Liver (tissue), 9 donors: Measurements from ENCODE around the gene RNF182. TPM values are rescaled to one million over a fixed set of nuclear protein-coding genes. Genes with fewer than 3 reads are reported as not detected.

Source experiments
- DNase-seq: peaks from one replicate; pipeline ENCODE4 v3.0.0-alpha.2; 2017; ENCODE audit warnings: low spot score
- H3K27ac ChIP-seq, 2 donors: one replicate each; pipeline ENCODE4 v1.7.0; 2013; ENCODE audit warnings: inconsistent platforms in 2 of 2, low read length in 2 of 2, control low read depth in 1 of 2, low read depth in 1 of 2, mild to moderate bottlenecking in 1 of 2
- H3K27me3 ChIP-seq, 4 donors: one replicate each; pipeline versions ENCODE4 v1.6.1 to v1.7.0; 2013; ENCODE audit warnings: low read length in 3 of 4, inconsistent platforms in 1 of 4, mild to moderate bottlenecking in 1 of 4, moderate library complexity in 1 of 4; ENCODE audit not compliant: control insufficient read depth in 4 of 4, insufficient read depth in 4 of 4
- H3K36me3 ChIP-seq, 4 donors: one replicate each; pipeline versions ENCODE4 v1.6.1 to v1.7.0; 2013; ENCODE audit warnings: low read length in 3 of 4, mild to moderate bottlenecking in 3 of 4, low read depth in 1 of 4, moderate library complexity in 1 of 4; ENCODE audit not compliant: control insufficient read depth in 4 of 4, insufficient read depth in 3 of 4
- H3K4me1 ChIP-seq, 4 donors: one replicate each; pipeline versions ENCODE4 v1.6.1 to v1.7.0; 2013; ENCODE audit warnings: low read length in 3 of 4, mild to moderate bottlenecking in 3 of 4, moderate library complexity in 1 of 4; ENCODE audit not compliant: control insufficient read depth in 4 of 4, insufficient read depth in 4 of 4
- H3K4me3 ChIP-seq, 3 donors: one replicate each; pipeline versions ENCODE4 v1.6.1 to v1.7.0; 2013; ENCODE audit warnings: low read length in 3 of 3, control low read depth in 1 of 3, low read depth in 1 of 3, mild to moderate bottlenecking in 1 of 3
- H3K9ac ChIP-seq, 2 donors: one replicate each; pipeline ENCODE4 v1.7.0; 2013; ENCODE audit warnings: low read length in 2 of 2, mild to moderate bottlenecking in 2 of 2, moderate library complexity in 2 of 2, control low read depth in 1 of 2, low read depth in 1 of 2
- H3K9me3 ChIP-seq, 4 donors: one replicate each; pipeline versions ENCODE4 v1.6.1 to v1.7.0; 2013; ENCODE audit warnings: low read length in 3 of 4; ENCODE audit not compliant: control insufficient read depth in 4 of 4
- ATF3 ChIP-seq: IDR thresholded peaks from 2 replicates; pipeline ENCODE4 v1.6.1; 2016; ENCODE audit warnings: antibody characterized with exemption
- CTCF ChIP-seq: fragments of 150-350 bp; IDR thresholded peaks from 2 replicates; pipeline ENCODE4 v1.5.1; 2017; ENCODE audit warnings: improper control_type of control experiment, low read depth, low read length; ENCODE audit not compliant: missing input control
- EGR1 ChIP-seq, 2 donors: IDR thresholded peaks; 2 replicates each; pipeline ENCODE4 v1.6.1; 2016 to 2018; ENCODE audit warnings: antibody characterized with exemption in 2 of 2, low read depth in 2 of 2
- FOXA1 ChIP-seq: IDR thresholded peaks from 2 replicates; pipeline ENCODE4 v1.6.1; 2016; ENCODE audit warnings: antibody characterized with exemption
- GABPA ChIP-seq, 2 donors: IDR thresholded peaks in 1 of 2; conservative IDR thresholded peaks in 1 of 2; 2 replicates each; pipeline ENCODE4 v1.6.1; 2016; ENCODE audit warnings: antibody characterized with exemption in 2 of 2, mild to moderate bottlenecking in 1 of 2, moderate library complexity in 1 of 2
- JUND ChIP-seq, 2 donors: IDR thresholded peaks; 2 replicates each; pipeline ENCODE4 v1.6.1; 2016; ENCODE audit warnings: antibody characterized with exemption in 2 of 2
- RAD21 ChIP-seq, 2 donors: IDR thresholded peaks; 2 replicates each; pipeline ENCODE4 v1.6.1; 2016; ENCODE audit warnings: antibody characterized with exemption in 2 of 2, mild to moderate bottlenecking in 2 of 2
- REST ChIP-seq: IDR thresholded peaks from 2 replicates; pipeline ENCODE4 v1.6.1; 2016; ENCODE audit warnings: antibody characterized with exemption, mild to moderate bottlenecking
- RXRA ChIP-seq, 2 donors: IDR thresholded peaks; 2 replicates each; pipeline ENCODE4 v1.6.1; 2017 to 2018; ENCODE audit warnings: antibody characterized with exemption in 2 of 2, mild to moderate bottlenecking in 1 of 2
- SP1 ChIP-seq: IDR thresholded peaks from 2 replicates; pipeline ENCODE4 v1.6.1; 2018; ENCODE audit warnings: antibody characterized with exemption, mild to moderate bottlenecking
- YY1 ChIP-seq: IDR thresholded peaks from 2 replicates; pipeline ENCODE4 v1.6.1; 2016; ENCODE audit warnings: antibody characterized with exemption, mild to moderate bottlenecking
- ZBTB33 ChIP-seq: IDR thresholded peaks from 2 replicates; pipeline ENCODE4 v1.6.1; 2016; ENCODE audit warnings: antibody characterized with exemption
- polyA plus RNA-seq, 2 donors: library from polyadenylated mRNA; stranded (reverse) in 1 of 2; unstranded in 1 of 2; fragments of 200-250 nt in 1 of 2; fragments of >200 nt in 1 of 2; fragmentation: Nextera tagmentation in 1 of 2; extraction: Ambion mirVana in 1 of 2; gene quantifications; one replicate each; pipeline versions ENCODE4 v1.2.1 to v1.2.3, GENCODE V29; 2013 to 2015
- total RNA-seq, 2 donors: library from RNA; depleted of rRNA; stranded (reverse); fragments of >200 nt; gene quantifications; one replicate each; pipeline ENCODE4 v1.2.3, GENCODE V29; 2014
- TF ChIP-seq, protein P1 (sequence below): IDR thresholded peaks from 2 replicates; pipeline ENCODE4 v1.6.1; 2016; ENCODE audit warnings: antibody characterized with exemption
- donor health status: healthy.
- donor health status: healthy.
- donor health status: healthy.
- donor health status: healthy.
- donor health status: healthy.

Gene RNF182
- total and polyA plus RNA-seq, 4 donors = 1.4 TPM; not detected in 3

DNA sequence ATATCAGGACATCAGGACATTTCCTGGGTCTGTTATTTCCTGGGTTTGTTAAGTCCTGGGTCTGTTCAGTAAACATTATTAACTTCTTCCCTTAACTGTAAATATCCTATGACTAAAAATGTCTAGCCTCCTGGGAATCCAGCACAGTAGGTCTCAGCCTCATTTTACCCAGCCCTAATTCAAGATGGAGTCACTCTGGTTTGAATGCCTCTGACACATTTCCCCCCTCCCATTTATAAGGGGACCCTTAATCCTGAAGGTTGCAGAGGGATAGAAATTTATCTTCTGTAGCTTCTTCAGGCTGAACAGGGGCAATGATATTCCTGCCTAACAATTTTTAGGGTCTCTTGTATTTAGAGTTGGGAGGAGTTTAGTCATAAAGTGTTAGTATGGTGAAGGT lies 21.8 kb downstream of the RNF182 start:
- TF ChIP-seq ATF3 (no peak), FOXA1 (no peak), GABPA (IDR thresholded peaks at IDR 0.05 in 1 of 2, conservative IDR thresholded peaks at IDR 0.05 in 1 of 2) (no peak), SP1 (no peak), ZBTB33 (no peak), EGR1 (IDR thresholded peaks at IDR 0.05; ENCODE audit: low read depth in 2 of 2) (no peak)
- Histone ChIP-seq H3K27me3 (peaks cover 0 to 2% (median 0%) of the 10 kb centered on the region in 4 donors), H3K4me3 (no peak overlapping the region), H3K9me3 (peaks cover 0 to 12% (median 1%) of the 10 kb centered on the region in 4 donors), H3K27ac (no peak overlapping the region), H3K4me1 (no peaks in the 10 kb centered on the region), H3K36me3 (no peaks in the 10 kb centered on the region), H3K9ac (no peak overlapping the region)
- no peak for DNase-seq

DNA sequence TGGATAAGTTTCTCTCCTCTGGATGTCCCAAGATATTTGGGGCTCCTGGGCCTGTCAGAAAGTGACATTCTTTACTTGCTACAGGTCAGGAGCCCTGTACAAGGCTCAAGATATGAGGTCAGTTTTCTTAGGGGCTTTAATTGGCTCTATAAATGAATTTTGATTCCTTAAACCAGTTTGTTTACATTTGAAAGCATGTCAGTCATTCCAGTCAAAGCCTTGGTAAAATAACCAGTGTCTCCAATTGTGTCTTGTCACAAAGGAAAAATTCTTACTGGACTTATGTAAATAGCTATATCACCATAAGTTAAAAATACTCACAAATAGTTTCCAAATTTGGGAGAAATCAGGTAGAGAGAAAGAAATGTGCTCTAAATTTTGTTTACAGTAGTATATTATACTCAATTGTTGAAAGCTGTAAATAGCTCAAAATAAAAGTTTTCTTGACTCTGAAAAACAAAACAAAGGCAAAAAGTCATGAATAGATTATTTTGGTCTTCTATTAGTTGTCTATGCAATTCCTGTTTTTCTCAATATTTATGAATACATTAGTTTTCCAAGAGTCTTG lies 22.9 kb downstream of the RNF182 start:
- Histone ChIP-seq H3K9ac (no peak overlapping the region), H3K36me3 (no peaks in the 10 kb centered on the region), H3K27me3 (peaks cover 0 to 2% (median 0%) of the 10 kb centered on the region in 4 donors), H3K4me3 (no peak overlapping the region), H3K4me1 (no peaks in the 10 kb centered on the region), H3K27ac (no peak overlapping the region), H3K9me3 (peaks cover 0 to 10% (median 0%) of the 10 kb centered on the region in 4 donors)
- DNase-seq = no peak
- TF ChIP-seq CTCF (no peak), REST (no peak), ZBTB33 (no peak), ATF3 (no peak), RXRA (IDR thresholded peaks at IDR 0.05) (no peak), JUND (IDR thresholded peaks at IDR 0.05) (no peak), RAD21 (IDR thresholded peaks at IDR 0.05) (no peak), YY1 (no peak)
- TF ChIP-seq, protein P1, sequence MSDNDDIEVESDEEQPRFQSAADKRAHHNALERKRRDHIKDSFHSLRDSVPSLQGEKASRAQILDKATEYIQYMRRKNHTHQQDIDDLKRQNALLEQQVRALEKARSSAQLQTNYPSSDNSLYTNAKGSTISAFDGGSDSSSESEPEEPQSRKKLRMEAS = no peak
